Measurements from ENCODE around the gene RASSF3.

RASSF3 gene

GRCh38 chr12:64618953-64619590 is 8.8 kb downstream of the RASSF3 start:
- no peak for TF ChIP-seq CTCF (IDR thresholded peaks at IDR 0.05)

- TF ChIP-seq CTCF (IDR thresholded peaks at IDR 0.05) = no peak
Measured at GRCh38 chr12:64621257-64621942, 11.1 kb downstream of the RASSF3 start.

GRCh38 chr12:64624035-64624434 is 13.7 kb downstream of the RASSF3 start:
- no peak for TF ChIP-seq CTCF (IDR thresholded peaks at IDR 0.05)

GRCh38 chr12:64625243-64626077 is 15.2 kb downstream of the RASSF3 start:
- no peak for TF ChIP-seq CTCF (IDR thresholded peaks at IDR 0.05)

GRCh38 chr12:64627771-64628170 is 17.5 kb downstream of the RASSF3 start:
- TF ChIP-seq CTCF (IDR thresholded peaks at IDR 0.05) = no peak

- no peak for TF ChIP-seq CTCF (IDR thresholded peaks at IDR 0.05)
Measured at GRCh38 chr12:64631197-64631596, 20.9 kb downstream of the RASSF3 start.

GRCh38 chr12:64633011-64633939 is 23.0 kb downstream of the RASSF3 start:
- TF ChIP-seq CTCF (IDR thresholded peaks at IDR 0.05) = no peak
